Femur (tissue), 1 donor: ENCODE measurements around the gene MAP3K20.
"Not testable (repeated sequence)": the region's sequence is repeated elsewhere in the genome, so short reads cannot be mapped to it uniquely, and the experiment has no call there.

Experiments used
- DNase-seq: peaks from one replicate; pipeline ENCODE4 v3.0.0-alpha.2; 2017

The MAP3K20 gene

GRCh38 chr2:173087793-173088496 is 12.3 kb downstream of the MAP3K20 start:
- DNase-seq = no peak

DNA sequence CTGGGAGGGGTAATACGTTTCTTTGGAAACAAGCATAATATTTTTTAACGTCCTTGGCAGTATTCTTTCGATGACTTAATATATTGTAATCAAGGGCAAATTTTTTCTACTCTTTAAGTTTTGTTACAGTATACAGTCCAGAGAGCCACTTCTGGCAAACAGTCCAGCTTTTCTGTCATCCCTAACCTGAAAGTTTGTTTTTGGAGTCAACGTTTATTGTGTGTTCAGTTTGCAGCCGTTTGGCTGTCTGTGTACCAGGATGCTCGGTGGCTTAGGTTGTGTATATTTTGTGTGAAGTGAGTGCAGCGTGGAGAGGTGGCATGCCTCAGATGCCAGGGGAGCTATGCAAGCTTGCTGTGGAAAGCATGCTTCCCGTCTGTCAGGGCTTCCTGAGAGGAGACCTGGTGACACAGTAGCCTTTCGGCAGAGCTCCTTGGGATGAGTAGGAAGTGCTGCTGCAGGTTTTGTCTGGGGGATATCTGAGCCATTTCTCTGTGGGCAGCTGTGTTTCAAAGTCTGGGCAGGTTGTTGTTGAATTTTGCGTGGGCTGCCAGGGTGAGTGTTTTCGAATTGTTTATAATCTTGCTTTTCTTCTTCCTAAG is 14.7 kb downstream of the MAP3K20 start:
- DNase-seq = peak; percentile 39

DNA sequence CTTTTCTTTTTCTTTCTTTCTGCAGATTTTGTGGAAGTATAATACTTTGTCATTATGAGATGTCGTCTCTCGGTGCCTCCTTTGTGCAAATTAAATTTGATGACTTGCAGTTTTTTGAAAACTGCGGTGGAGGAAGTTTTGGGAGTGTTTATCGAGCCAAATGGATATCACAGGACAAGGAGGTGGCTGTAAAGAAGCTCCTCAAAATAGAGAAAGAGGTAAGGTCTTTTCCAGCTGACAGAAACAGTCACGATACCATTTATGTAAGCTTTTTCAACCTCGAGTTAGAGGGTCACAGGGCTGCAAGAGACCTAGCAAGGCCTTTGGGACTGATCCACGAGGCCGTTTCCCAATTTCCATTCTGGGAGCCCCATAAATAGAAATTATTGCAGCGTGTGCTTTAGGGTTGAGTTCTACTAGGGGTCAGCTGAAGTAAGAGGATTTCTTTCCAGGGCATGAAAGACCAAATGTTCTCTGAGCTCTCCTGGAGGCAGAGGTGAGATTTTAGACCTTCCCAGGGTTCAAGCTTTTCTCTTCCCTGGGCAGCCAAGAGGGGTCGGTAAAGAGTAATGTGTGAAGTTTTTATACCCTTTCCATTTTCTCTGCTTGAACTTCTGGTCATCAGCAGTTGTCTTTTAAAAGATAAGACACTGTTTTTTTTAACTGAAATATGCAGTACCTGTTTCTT is 15.5 kb downstream of the MAP3K20 start:
- peak; percentile 26 for DNase-seq

DNA sequence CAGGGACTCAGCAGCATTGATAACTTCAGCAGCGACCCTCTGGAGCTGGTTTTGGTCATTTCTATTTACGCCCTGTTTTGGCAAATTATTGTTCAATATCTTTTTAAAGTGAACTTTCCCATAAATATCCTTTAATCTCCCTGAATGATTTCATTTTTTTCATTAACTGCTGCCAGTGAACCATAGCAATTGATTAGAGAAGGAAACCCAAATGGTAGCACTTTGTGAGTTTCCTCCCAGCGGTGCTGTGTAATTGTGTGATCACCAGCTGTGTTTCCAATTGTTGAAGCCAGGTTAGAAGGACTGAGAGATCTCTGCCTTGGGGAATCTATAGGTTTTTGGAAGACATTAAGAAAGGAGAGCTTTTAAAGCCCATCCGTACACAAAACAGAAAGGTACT is 16.3 kb downstream of the MAP3K20 start:
- no peak for DNase-seq

DNA sequence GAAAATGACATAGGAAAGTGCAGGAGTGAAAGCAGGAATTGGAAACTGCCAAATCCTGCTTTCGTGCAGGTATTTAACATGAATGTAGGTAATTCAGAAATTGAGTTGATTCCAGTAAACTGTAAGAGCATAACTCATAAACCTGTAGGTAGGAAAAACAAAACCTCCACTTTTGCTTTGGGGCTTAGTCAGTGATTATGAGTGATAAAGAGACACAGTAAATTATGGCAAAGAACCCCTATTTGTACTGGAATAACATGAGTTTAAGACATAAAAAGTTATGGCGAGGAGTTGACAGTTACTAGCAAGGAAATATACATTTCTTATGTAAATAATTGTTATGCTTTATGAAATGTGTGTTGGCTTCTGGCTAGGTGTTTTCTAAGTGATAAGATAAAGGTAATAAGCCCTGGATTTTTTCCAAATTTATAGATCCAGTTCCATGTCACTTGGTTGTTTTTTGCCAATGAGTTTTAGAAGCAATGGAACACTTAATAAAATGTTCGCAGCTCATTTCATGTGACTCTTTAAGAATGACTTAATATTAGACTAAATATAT is 17.3 kb downstream of the MAP3K20 start:
- no peak for DNase-seq

- DNase-seq = not testable (repeated sequence)
Measured at GRCh38 chr2:173093617-173094016, 18.0 kb downstream of the MAP3K20 start.

GRCh38 chr2:173094731-173095130 is 19.1 kb downstream of the MAP3K20 start:
- no peak for DNase-seq

- no peak for DNase-seq
Measured at GRCh38 chr2:173095356-173095755, 19.7 kb downstream of the MAP3K20 start.

GRCh38 chr2:173099271-173099670 is 23.6 kb downstream of the MAP3K20 start:
- no peak for DNase-seq

DNA sequence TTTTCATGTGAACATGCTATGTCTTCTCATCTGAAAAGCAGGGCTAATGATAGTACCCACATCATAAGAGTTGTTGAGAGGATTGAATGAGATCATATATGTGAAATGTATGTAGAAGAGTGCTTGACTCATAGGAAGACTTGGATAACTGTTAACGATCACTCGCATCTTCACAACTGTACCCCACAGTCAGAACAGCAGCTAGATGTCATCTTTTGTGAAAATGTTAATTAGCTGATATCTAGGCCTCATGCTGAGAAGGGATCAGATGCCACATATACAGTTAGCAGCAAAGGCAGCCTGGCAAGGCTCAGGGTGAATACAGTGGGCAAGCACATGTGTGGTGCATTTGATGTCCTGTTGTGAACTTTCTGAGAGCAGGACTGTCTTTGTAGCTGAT is 24.2 kb downstream of the MAP3K20 start:
- DNase-seq = no peak

GRCh38 chr2:173101687-173102086 is 26.0 kb downstream of the MAP3K20 start:
- no peak for DNase-seq

DNA sequence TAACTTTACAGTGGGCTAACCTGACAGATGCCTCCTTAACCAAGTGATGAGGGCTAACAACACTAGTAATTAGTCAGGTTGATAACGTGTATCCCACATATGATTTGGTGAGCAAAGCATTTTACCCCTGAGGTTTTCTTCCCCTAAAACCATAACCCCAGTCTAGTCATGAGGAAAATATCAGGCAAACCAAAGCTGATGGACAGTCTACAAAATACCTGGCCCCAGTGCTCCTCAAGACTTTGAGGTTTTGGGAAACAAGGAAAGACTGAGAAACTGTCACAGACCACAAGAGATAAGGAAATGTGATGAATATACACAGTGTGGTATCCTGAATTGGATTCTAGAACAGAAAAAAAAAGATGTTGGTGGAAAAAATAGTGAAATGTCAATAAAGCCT is 28.5 kb downstream of the MAP3K20 start:
- DNase-seq = no peak

DNA sequence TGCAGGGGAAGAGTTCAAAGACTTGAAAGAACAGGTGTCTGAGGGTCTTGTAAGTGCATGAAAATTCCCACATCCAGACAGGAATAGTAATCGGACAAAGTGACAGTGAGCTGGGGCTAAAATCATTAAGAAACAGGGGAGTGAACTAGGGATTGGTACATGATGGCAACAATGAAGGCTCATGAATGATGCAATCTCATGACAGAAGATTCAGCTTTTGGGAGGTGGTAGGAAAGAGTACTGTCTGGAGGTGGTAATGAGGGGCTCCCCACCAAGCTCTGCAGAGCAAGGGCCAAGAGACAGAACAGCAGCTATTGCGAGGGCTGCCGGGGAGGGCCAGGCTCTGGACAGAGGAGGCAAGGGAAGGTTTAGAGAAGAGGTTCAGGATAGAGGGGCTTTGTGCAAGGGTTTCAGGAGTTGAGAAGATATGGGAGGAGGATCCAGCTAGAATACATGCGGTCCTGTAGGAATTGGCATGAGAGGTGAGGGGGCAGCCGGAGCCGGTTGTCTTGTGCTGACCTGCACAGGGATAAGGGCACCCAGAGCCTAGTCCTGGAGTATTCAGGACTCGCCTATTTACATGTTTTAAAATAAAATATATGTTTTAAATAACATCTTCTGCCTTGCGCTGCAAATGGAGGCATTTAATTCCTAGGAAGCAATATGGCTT is 31.4 kb downstream of the MAP3K20 start:
- no peak for DNase-seq

DNA sequence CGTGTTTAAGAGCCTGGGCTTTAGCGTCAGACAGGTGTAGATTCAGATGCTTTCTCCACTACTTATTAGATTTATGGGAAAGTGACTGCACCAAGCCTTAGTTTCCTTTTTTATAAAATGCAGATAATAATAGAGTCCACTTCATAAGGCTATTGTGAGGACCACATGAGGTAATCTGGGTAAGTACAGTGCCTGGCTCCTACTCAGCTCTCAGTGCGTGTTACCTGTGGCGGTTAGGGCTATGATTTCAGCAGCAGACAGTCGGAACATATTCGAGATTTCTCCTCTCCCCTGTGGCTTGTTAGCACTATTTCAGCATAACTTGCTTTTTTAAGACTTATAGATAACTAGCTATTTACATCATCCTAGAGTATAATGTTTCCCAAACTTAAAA is 32.0 kb downstream of the MAP3K20 start:
- no peak for DNase-seq

DNA sequence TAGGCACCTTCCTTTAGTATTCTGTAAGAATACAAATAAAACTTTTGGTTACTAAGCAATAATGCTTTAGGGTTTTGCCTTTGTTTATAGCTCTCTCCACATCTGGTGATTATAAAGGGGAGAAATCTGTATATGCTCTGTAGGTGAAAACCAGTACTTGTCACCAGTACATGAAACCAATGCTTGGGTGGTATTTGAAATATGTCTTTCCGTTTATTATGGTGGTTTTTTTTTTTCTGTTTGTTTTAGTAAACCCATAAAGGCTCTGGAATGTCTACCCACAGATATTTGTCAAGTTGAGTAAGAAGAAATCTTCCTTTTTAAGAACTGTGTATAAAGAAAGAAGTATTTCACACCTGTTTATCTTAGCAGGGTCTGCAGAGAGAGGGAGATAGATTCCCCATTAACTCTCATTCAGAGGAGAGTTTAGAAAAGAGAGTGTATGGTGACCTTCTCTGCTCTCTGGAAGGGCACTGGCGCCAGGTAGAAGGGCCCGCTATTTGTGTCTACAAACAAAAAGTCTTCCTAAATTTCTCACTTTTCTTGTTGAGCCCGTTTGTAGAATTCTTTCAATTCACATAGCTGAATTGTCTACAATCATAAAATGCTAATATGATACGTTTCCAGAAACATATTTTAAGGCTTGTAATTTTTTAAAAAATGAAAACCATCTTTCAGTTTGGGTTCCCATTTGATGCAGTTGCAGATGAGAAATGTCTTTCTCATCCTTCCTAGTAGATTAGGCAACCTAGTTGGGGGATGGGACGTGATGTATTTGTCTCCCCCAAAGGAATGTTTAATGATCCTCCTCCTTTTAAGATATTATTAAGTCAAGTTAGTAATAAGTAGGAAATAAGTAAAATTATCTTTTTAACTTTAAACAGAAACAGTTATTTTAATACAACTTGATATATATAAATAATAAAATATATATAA is 33.9 kb downstream of the MAP3K20 start:
- DNase-seq = no peak

DNA sequence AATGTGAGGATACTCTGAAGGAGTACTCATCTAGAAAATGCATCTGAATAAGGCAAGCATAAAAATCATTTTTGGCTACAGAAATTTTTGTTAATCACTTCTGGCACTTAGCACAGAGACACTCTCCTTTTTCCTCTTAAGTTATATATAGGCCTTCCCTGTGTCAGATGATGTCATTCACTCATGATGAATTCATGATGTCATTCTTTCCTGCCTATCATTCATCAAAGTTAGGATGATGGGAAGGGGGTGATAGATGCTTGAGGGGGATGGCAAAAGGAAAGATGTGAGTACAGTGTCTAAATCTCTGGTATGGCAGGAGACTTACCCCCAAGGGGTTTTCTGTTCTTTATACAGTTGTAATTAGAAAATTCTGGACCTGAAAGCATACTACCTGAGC is 42.0 kb downstream of the MAP3K20 start:
- no peak for DNase-seq

- no peak for DNase-seq
Measured at GRCh38 chr2:173118395-173118794, 42.7 kb downstream of the MAP3K20 start.

GRCh38 chr2:173119069-173119807 is 43.6 kb downstream of the MAP3K20 start:
- DNase-seq = peak; percentile 30

DNA sequence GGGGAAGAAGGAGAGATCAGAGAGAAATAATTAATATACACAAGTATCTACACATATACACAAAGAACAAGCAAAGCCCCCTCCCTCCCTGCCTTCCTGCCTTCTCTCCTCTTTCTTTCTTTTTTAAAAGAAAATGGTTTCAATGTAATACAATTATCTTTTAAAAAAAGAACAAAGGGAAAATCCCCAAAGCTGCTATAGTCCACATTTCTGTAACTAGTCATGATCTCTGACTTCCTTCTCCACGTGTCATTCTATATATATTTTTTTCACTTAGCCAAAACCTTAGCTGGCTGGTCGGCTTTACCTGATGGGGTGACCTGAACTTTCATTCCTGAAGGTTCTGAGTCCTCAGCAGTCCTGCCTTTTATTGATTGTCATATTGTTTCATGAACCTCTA is 44.3 kb downstream of the MAP3K20 start:
- no peak for DNase-seq

- no peak for DNase-seq
Measured at GRCh38 chr2:173122936-173123335, 47.3 kb downstream of the MAP3K20 start.

- no peak for DNase-seq
Measured at GRCh38 chr2:173124441-173124840, 48.8 kb downstream of the MAP3K20 start.
